NCI-H510A (cell line): ENCODE data around the gene CHD9.
"Not testable (repeated sequence)": the region's sequence is repeated elsewhere in the genome, so short reads cannot be mapped to it uniquely, and the experiment has no call there.

Experiments used
- DNase-seq: peaks from one replicate; lab custom pipeline; 2025; lab: John Stamatoyannopoulos, UW

Gene CHD9

DNA sequence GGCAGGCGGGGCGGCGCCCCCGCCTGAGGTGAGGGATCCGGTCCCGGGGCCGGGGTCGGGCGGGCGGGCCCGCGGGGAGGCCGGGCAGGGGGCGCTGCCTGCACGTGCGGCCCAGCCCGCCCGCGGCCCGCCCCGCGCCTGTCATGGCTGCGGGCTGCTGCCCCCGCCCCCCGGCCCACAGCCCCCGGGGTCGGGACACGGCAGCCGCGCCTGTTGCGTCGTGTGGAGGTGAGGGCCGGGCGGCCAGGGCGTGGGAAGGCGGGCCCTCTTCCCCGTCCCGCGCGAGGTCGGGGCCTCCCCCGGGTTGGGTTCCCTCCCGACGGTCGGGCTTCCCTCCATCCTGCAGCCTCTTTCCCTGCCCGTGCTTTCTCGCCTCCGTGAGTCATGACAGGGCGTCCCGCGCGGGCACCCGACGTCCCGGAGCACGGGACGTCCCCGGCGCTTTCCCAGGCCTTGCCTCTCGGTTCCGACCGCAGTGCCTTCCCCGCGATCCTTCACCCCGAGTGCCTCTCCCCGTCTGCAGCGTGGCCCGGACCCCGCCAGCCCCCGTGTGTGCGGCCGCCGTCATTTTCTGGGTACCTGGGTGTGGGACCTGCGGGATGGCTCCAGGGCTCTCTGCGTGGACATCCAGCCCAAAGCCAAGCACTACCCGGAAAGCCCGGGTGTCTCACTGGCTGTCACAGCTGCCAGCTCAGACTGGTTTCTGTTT is 76.7 kb downstream of the CHD9 start:
- DNase-seq: no peak

DNA sequence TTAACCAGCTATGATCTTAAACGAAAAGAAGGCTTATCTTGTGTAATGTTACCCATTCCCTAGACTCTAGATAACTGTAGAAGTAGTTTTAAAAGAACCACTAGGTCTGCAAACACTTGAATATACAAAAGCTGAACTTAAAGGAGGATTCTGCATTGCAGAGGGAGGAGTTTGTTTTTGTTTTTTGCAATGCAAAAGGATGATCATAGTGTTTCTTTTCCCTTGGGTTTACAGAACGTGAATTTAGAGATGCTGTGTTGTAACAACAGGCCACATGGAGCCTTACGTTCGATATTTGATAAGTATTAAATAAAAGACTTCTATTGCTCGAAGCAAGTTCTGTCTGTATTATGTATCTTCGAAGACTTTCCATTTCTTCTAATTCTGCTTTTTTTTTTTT is 77.6 kb downstream of the CHD9 start:
- DNase-seq: no peak

DNA sequence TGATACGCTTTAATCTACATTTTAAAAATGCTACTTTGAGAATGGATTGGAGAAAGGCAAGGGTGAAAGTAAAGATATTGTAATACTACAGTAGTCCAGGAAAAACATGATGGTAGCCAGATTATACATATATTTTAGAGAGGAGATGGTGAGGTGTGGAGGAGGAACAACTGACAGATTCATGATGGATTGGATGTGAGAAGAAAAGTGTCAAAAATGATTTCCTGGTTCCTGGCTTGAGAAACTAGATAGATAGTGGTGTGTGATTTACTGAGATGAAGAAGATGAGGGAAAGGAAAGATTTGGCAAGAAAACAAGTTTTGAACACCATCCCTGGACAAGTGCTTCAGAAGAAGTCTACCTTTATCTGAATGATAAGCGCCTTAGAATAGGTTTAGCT is 80.5 kb downstream of the CHD9 start:
- DNase-seq: no peak

DNA sequence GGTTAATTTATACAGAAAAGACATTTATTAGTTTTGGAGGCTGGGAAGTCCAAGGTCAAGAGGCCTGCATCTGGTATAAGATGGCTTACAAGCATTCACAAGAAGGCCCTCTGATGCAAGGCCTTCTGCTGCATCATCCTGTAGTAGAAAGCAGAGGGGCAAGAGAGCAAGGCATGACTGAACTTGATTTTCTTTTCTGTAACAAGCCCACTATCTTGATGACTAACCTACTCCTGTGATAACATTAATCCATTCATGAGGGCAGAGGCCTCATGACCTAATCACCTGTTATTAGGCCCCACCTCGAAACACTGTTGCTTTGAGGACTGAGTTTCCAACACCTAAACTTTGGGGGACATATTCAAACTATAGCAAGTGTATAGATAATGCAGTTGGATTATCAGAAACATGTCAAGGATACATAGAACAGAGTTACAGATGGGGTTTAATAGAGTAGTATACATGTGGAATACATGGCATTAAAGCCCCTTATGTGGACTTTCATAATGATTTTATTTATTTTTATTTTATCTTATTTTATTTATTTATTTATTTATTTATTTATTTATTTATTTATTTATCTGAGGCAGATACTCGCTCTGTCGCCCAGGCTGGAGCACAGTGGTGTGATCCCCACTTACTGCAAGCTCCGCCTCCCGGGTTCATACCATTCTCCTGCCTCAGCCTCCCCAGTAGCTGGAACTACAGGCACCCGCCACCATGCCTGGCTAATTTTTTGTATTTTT is 88.2 kb downstream of the CHD9 start:
- no peak for DNase-seq

DNA sequence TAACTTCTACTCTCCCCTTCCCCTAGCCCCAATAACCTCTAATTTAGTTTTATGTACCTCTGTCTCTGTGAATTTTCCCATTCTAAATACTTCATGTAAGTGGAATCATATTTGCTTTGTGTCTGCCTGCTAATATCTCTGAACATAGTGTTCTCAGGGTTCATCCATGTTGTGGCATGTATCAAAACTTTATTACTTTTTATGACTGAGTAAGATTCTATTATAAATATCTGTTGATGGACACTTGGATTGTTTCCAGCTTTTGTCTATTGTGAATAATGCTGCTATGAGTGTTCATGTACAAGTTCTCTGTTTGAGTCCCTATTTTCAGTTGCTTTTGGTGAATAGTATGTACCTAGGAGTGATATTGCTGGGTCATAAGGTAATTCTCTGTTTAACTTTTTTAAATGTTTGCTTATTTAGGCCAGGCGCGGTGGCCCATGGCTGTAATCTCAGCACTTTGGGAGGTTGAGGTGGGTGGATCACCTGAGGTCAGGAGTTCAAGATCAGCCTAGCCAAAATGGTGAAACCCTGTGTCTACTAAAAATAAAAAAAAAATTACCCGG is 92.8 kb downstream of the CHD9 start:
- no peak for DNase-seq

DNA sequence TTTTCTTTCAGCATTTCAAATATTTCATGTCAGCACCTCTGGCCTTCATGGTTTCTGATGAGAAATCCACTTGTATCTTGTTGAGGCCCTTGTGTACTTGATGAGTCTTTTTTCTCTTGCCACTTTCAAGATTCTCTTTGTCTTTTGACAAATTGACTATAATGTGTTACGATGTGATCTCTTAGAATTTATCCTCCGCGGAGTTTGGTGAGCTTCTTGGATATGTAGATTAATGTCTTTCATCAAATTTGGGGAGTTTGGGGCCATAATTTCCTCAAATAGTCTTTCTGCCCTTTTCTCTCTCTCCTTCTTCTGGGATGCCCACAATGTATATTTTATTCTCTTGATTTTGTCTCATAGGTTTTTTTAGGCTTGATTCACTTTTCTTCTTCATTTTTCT is 96.0 kb downstream of the CHD9 start:
- no peak for DNase-seq

DNA sequence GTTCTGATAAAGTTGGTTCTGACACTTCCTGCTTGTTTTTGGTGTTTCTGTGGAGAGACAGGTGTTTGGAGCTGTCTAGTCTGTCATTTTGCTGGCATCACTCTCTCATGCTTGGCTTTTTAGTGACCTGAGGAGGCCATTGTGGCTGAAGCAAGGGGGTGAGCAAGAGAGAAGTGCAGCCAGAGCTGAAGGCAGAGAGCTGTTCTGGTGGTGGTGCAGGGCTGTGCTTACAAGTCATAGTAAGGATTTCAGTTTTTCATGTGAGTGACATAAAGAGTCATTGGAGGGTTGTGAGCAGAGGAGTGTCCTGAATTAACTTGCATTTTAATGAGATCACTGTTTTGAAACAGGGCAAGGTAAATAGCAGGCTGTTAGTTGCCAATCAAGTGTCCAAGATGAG is 97.5 kb downstream of the CHD9 start:
- no peak for DNase-seq

DNA sequence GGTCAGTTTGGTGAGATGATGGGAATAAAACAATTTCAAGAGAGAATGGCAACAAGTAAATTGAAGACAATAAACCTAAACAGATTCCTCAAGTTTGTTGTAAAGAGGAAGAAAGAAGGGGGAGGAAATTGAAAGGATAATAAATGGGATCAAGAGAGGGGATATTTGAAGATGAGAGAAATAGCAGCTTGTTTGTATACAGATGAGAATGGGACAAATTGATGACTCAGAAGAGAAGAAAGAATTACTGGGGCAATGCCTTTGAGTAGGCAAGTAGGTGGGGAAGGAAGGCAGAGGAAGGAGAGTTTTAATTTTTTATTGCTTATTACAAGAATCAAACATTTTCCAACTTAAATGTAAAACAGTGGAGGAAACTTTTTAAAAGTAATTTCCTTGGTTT is 98.3 kb downstream of the CHD9 start:
- DNase-seq: no peak

DNA sequence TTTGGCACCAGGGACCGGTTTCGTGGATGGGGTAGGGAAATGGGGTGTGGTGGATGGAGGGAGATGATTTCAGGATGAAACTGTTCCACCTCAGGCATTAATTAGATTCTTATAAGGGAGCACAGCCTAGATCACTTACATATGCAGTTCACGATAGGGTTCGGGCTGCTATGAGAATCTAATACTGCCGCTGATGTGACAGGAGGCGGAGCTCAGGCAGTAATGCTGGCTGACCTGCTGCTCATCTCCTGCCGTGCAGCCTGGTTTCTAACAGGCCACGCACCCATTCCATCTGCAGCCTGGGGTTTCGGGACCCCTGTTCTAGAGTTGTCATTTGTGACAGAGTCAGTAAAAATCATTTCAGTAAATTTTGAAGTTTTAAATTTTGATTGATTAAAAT is 99.7 kb downstream of the CHD9 start:
- DNase-seq: no peak

DNA sequence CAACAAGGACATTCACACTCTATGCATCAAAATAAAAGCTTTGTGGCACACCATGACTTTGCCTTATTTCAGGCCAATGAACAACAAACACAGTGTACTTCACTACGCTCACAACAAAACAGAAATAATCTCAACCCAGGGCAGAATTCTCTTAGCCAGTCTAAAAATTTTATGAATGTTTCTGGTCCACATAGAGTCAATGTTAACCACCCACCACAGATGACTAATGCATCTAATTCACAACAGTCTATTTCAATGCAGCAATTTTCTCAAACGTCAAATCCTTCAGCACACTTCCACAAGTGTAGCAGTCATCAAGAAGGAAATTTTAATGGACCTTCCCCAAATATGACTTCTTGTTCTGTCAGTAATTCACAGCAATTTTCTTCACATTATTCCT is 101.7 kb downstream of the CHD9 start:
- no peak for DNase-seq

DNA sequence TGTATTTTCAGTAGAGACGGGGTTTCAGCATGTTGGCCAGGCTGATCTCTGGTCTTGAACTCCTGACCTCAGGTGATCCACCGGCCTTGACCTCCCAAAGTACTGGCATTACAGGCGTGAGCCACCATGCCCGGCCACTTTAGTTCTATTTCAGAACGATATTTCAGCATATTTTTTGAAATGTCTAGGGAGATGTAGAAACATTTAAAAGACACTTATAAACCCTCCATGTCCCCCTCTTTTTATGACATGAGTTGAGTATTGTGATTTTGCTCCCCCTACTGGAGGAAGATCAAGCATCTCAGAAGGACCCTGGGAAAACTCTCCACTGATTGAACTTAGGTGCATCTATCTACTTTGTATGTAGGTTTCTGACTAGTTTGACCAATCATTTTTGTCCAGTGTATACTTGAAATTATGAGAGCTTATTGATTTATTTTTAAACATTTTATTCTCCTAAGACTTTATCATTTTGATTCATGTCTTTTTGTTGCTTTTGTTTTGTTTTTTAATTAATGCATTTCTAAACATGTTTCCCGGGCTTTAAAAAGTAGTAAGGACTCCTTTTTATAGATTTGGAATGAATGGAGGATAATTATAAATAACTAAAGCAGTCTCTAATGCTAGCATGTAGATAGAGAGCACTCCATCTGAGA is 105.1 kb downstream of the CHD9 start:
- DNase-seq: no peak

DNA sequence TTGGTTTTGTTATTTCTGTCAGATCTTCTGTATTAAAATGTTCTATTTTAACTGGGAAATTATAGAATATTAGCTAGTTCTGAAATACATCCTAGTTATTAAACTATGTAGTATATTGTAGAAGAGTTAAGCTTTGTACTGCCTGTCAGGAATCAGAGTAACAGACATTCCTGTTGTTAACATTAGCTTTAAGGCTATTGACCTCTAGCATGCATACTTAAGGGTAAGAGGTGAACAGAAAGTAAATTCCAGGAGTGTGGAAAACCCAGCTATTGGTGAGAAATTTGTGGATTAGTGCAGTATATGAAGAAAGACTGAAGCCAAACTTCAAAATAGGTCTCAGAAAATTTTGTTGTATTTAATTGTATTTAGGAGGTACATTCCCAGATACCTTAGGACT is 111.3 kb downstream of the CHD9 start:
- no peak for DNase-seq

DNA sequence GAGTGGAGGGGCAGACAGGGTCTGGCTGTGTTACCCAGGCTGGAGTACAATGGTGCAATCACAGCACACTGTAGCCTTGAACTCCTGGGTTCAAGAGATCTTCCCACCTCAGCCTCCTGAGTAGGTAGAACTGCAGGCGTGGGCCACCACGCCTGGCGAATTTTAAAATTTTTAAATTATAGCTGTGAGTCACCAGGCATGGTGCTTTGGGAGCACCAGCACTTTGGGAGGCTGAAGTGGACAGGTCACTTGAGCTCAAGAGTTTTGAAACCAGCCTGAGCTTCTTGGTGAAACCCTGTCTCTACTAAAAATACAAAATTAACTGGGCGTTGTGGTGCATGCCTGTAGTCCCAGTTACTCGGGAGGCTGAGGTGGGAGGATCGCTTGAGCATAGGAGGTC is 114.0 kb downstream of the CHD9 start:
- no peak for DNase-seq

DNA sequence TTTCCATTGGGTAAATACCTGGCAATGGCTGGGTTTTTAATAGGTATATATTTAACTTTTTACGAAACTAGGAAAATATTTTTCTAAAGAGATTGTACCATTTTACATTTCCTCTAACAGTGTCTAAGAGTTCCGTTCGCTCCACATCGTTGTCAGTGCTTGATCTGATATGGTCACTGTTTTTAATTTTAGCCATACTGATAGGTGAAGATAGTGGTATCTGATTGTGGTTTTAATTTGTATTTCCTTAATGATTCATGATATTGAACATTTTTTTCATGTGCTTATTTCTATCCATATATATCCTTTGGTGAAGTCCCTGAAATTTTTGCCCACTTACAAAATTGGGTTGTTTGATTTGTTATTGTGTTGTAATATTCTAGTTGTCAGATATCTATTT is 117.7 kb downstream of the CHD9 start:
- DNase-seq: no peak

DNA sequence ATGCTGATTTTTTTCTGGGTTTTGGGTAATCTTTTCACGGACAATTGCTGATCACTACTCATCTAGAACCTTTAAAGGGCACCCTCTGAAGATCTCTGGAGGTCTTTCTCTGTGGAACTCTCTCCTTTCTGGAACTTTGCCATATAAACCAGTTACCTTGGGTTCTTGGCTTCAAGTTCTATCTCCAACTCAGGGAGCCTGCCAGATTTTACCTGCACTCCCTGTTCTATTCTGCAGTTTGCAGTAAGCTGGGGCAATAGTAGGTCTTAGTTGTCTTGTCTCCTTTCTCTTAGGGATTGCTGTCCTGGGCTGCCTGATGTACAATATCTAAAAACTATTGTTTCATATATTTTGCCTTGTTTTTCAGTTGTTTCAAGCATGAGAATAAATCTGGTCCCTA is 120.3 kb downstream of the CHD9 start:
- no peak for DNase-seq

DNA sequence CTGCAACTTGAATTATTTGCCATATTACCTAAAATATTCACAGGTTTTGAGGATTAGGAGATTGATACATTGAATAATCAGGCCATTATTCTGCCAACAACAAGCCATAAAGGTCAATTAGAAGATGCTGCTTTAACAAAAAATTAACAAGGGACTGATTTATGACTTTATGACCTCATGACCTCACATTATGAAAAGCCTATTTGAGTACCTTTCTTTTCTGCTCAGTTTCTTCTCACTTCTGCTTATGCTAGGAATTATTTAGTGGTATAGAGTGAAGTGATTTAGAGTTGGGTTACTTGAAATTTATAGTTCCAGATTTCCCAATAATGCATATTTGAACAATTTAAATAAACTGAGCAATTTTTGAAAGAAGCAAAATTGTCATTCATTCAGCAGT is 121.6 kb downstream of the CHD9 start:
- DNase-seq: no peak

DNA sequence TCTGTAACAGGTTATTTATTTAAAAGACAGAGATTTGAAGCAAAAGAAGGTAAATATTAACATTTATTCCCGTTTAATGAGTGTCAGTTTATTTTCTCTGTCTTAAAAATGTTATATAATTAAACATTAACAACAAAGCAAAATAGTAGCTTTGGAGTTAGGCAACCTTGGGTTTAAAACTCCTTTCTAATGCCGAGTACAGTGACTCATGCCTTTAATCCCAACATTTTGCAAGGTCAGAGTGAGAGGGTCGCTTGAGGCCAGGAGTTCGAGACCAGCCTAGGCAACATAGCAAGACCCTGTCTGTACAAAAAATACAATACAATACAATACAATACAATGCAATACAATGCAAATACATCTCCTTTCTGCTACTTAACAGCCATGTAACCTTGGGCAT is 128.7 kb downstream of the CHD9 start:
- DNase-seq: no peak

DNA sequence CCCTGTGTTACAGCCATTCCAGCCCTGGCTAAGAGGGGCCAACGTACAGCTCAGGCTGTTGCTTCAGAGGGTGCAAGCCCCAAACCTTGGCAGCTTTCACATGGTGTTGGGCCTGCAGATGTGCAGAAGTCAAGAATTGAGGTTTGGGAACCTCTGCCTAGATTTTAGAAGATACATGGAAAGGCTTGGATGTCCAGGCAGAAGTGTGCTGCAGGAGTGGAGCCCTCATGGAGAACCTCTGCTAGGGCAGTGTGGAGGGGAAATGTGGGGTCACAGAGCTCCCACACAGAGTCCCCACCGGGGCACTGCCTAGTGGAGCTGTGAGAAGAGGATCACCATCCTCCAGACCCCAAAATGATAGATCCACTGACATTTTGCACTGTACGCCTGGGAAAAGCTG is 130.9 kb downstream of the CHD9 start:
- DNase-seq: not testable (repeated sequence)

DNA sequence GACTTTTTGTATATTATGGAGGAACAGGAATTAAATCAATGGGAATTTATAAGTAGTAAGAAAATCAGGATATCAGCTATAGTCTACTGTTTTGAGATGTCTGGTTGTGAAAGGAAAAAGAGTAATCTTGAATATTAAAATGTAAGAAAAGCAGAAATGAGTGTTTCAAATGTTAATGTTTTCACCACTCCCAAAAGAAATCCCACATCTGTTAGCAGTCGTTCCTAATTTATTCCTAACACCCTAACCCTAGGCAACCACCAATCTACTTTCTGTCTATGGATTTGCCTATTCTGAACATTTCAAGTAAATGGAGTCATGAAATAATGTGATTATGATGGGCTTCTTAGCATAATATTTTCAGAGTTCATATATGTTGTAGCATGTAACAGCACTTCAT is 133.0 kb downstream of the CHD9 start:
- no peak for DNase-seq

DNA sequence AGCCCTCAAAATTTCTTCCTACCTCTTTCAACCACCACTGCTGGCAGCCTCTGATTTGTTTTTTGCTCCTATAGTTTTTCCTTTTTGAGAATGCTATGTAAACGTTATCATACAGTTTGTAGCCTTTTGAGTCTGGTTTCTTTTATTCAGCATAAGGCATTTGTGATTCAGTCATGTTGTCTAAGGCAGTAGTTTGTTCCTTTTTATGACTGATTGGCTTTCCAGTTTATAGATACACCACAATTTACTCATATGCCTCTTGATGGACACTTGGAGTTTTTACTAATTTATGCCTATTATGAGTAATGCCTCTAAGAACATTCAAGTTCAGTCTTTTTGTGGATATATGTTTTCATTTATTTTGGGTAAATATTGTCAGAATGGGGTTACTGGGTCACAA is 136.6 kb downstream of the CHD9 start:
- no peak for DNase-seq

DNA sequence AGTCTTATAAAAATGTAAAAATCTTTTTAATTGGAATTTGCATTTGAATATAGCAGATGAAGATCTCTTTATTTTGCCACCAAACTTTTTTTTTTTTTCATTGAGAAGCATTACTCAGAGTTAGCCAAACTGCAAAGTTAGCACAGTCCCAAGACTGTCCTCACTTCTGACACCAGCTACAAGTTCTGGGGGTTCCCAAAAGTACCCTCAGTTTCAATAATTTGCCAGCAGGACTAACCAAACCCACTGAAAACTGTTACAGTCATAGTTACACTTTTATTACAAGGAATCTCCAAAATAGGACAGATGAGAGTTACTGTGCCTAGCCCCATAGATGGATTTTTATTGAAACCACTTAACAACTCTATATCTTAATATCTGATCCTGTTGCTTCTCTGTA is 144.1 kb downstream of the CHD9 start:
- DNase-seq: no peak

DNA sequence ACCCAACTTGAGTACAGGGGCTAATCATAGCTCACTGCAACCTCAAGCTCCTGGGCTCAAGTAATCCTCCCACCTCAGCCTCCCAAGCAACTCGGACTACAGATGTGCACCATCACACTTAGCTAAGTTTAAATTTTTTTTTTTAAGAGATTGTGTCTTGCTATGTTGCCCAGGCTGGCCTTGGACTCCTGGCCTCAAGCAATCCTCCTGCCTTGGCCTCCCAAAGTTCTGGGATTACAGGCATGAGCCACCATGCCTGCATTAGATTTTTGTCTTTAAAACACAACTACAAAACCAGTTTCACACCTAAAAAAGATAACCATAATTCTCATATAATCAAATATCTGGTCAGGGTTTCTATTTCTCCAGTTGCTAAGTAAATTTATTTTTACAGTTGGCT is 147.1 kb downstream of the CHD9 start:
- DNase-seq: no peak

DNA sequence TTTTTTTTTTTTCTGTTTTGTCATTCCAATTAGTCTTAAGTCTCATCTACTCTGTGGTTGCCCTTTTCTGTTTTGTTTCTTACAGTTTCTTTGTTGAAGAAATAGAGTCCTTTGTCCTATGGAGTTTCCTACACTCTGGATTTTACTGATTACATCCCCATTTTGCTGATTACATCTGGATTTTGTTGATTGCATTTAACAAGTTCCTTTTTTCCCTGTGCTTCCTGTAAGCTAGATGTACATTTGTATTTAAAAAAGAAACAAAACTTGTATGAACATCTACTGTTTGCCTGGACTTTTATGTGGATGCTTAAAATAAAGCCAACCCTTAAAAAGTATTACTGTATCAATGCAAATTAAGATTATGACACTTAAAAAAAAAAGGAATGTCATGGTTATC is 147.6 kb downstream of the CHD9 start:
- DNase-seq: no peak
